Astrocyte (in vitro differentiated cells and primary cell): ENCODE measurements around the gene NOD1. TPM values are rescaled to one million over a fixed set of nuclear protein-coding genes. Genes with fewer than 3 reads are reported as not detected.
A peak's percentile ranks its signal among the peaks of the same experiment; 100 is the strongest.

ENCODE experiments used
- DNase-seq: peaks from one replicate; pipeline ENCODE4 v3.0.0-alpha.2; 2010; ENCODE audit warnings: low read depth
- FAIRE-seq: peaks from 2 replicates; lab custom pipeline; 2011; peaks lifted over from hg19 to GRCh38; lab: Jason Lieb, UNC
- H2AFZ ChIP-seq: 2 replicates; pipeline ENCODE4 v1.6.0; 2012; ENCODE audit warnings: low read depth, low read length, inconsistent platforms
- H3K27ac ChIP-seq: 2 replicates; pipeline ENCODE4 v1.5.1; 2011; ENCODE audit warnings: low read depth, low read length, inconsistent platforms
- H3K27me3 ChIP-seq: 2 replicates; pipeline ENCODE4 v1.6.0; 2011; ENCODE audit warnings: low read length, inconsistent platforms; ENCODE audit not compliant: insufficient read depth
- H3K36me3 ChIP-seq: 2 replicates; pipeline ENCODE4 v1.5.1; 2011; ENCODE audit warnings: low read length, inconsistent platforms; ENCODE audit not compliant: insufficient read depth
- H3K4me1 ChIP-seq: 2 replicates; pipeline ENCODE4 v1.5.1; 2011; ENCODE audit warnings: low read length, inconsistent platforms; ENCODE audit not compliant: insufficient read depth
- H3K4me2 ChIP-seq: 2 replicates; pipeline ENCODE4 v1.6.0; 2012; ENCODE audit warnings: low read length, inconsistent platforms
- H3K4me3 ChIP-seq: 2 replicates; pipeline ENCODE4 v1.5.1; 2011; ENCODE audit warnings: low read depth, mild to moderate bottlenecking, low read length, inconsistent platforms; ENCODE audit not compliant: insufficient read depth
- H3K79me2 ChIP-seq: 2 replicates; pipeline ENCODE4 v1.6.0; 2012; ENCODE audit warnings: mild to moderate bottlenecking, low read length, inconsistent platforms; ENCODE audit not compliant: insufficient read depth
- H3K9ac ChIP-seq: 2 replicates; pipeline ENCODE4 v1.6.0; 2012; ENCODE audit warnings: mild to moderate bottlenecking, low read length, inconsistent platforms
- H3K9me3 ChIP-seq: 2 replicates; pipeline ENCODE4 v1.5.1; 2012; ENCODE audit warnings: low read depth, mild to moderate bottlenecking, low read length, inconsistent platforms; ENCODE audit not compliant: insufficient read depth
- H4K20me1 ChIP-seq: 2 replicates; pipeline ENCODE4 v1.6.0; 2012; ENCODE audit warnings: low read length, inconsistent platforms; ENCODE audit not compliant: insufficient read depth
- H3K27ac Mint-ChIP-seq: one replicate; pipeline ENCODE4 v1.8.0; 2021; ENCODE audit warnings: mild to moderate bottlenecking, mixed read lengths; ENCODE audit not compliant: unreplicated experiment
- H3K27me3 Mint-ChIP-seq: one replicate; pipeline ENCODE4 v1.8.0; 2021; ENCODE audit warnings: low read depth, mixed read lengths; ENCODE audit not compliant: unreplicated experiment
- H3K36me3 Mint-ChIP-seq: one replicate; pipeline ENCODE4 v1.8.0; 2021; ENCODE audit warnings: low read depth, mixed read lengths; ENCODE audit not compliant: unreplicated experiment
- H3K4me1 Mint-ChIP-seq: one replicate; pipeline ENCODE4 v1.8.0; 2021; ENCODE audit warnings: low read depth, mixed read lengths; ENCODE audit not compliant: unreplicated experiment
- H3K4me3 Mint-ChIP-seq: one replicate; pipeline ENCODE4 v1.8.0; 2021; ENCODE audit warnings: mild to moderate bottlenecking, moderate library complexity, mixed read lengths; ENCODE audit not compliant: unreplicated experiment
- H3K9me3 Mint-ChIP-seq: one replicate; pipeline ENCODE4 v1.8.0; 2021; ENCODE audit warnings: mild to moderate bottlenecking, mixed read lengths; ENCODE audit not compliant: unreplicated experiment
- CTCF ChIP-seq: IDR thresholded peaks from 2 replicates; pipeline ENCODE4 v1.5.1; 2011; ENCODE audit warnings: low read depth, mild to moderate bottlenecking, inconsistent platforms, low read length, moderate library complexity; ENCODE audit not compliant: insufficient read depth
- EZH2 ChIP-seq: IDR thresholded peaks from 2 replicates; pipeline ENCODE4 v1.6.1; 2012; ENCODE audit warnings: mild to moderate bottlenecking, low read length, inconsistent platforms; ENCODE audit not compliant: insufficient read depth
- total RNA-seq: library from RNA; stranded (reverse); gene quantifications from 2 replicates; pipeline ENCODE4 v1.2.1, GENCODE V29; 2021

The NOD1 gene
- total RNA-seq, 1 donor from 2014 or later: 9.7 TPM

GRCh38 chr7:30470163-30470770 lies 8.3 kb downstream of the NOD1 start:
- DNase-seq (peak; percentile 82), FAIRE-seq (no peak)
- H3K79me2 ChIP-seq: peaks cover 36% of the 10 kb centered on the region
- no peaks in the 10 kb centered on the region for H3K27me3 Mint-ChIP-seq
- peaks cover 54% of the 10 kb centered on the region for H3K4me1 Mint-ChIP-seq
- H3K4me2 ChIP-seq: peak overlapping the region; percentile 56
- peaks cover 11% of the 10 kb centered on the region for H3K36me3 Mint-ChIP-seq
- H2AFZ ChIP-seq: no peak overlapping the region
- H3K4me3 ChIP-seq: no peak overlapping the region
- H3K4me1 ChIP-seq: peaks cover 45% of the 10 kb centered on the region
- no peaks in the 10 kb centered on the region for H3K9me3 Mint-ChIP-seq
- H3K27ac Mint-ChIP-seq: peak overlapping the region; percentile 98
- H3K27ac ChIP-seq: peak overlapping the region; percentile 88
- no peaks in the 10 kb centered on the region for H4K20me1 ChIP-seq
- H3K9me3 ChIP-seq: no peaks in the 10 kb centered on the region
- no peaks in the 10 kb centered on the region for H3K27me3 ChIP-seq
- H3K4me3 Mint-ChIP-seq: no peak overlapping the region
- TF ChIP-seq EZH2 (no peak), CTCF (no peak)
- peak overlapping the region; percentile 71 for H3K9ac ChIP-seq
- H3K36me3 ChIP-seq: no peaks in the 10 kb centered on the region

GRCh38 chr7:30469303-30469702 lies 9.3 kb downstream of the NOD1 start:
- H3K27me3 ChIP-seq: no peaks in the 10 kb centered on the region
- no peaks in the 10 kb centered on the region for H3K27me3 Mint-ChIP-seq
- H3K4me2 ChIP-seq: peak overlapping the region; percentile 56
- H3K9ac ChIP-seq: peak overlapping the region; percentile 71
- no peaks in the 10 kb centered on the region for H3K9me3 ChIP-seq
- TF ChIP-seq EZH2 (no peak), CTCF (peak; percentile 26)
- H3K9me3 Mint-ChIP-seq: no peaks in the 10 kb centered on the region
- H3K36me3 Mint-ChIP-seq: peaks cover 11% of the 10 kb centered on the region
- H3K4me1 ChIP-seq: peaks cover 45% of the 10 kb centered on the region
- peak overlapping the region; percentile 88 for H3K27ac ChIP-seq
- FAIRE-seq: peak; percentile 90
- DNase-seq: peak; percentile 100
- no peaks in the 10 kb centered on the region for H4K20me1 ChIP-seq
- peaks cover 63% of the 10 kb centered on the region for H3K4me1 Mint-ChIP-seq
- H3K79me2 ChIP-seq: peaks cover 34% of the 10 kb centered on the region
- peak overlapping the region; percentile 98 for H3K27ac Mint-ChIP-seq
- H3K4me3 Mint-ChIP-seq: peak overlapping the region; percentile 77
- H2AFZ ChIP-seq: peak overlapping the region; percentile 7
- no peak overlapping the region for H3K4me3 ChIP-seq
- H3K36me3 ChIP-seq: no peaks in the 10 kb centered on the region

- Histone ChIP-seq H3K9ac (peak overlapping the region; percentile 64), H2AFZ (peak overlapping the region; percentile 7), H3K27ac (peak overlapping the region; percentile 88), H4K20me1 (no peaks in the 10 kb centered on the region), H3K79me2 (peaks cover 32% of the 10 kb centered on the region), H3K27me3 (no peaks in the 10 kb centered on the region), H3K4me1 (peaks cover 45% of the 10 kb centered on the region), H3K4me3 (no peak overlapping the region), H3K36me3 (no peaks in the 10 kb centered on the region), H3K4me2 (peak overlapping the region; percentile 56), H3K9me3 (no peaks in the 10 kb centered on the region)
- Mint-ChIP-seq H3K27ac (peak overlapping the region; percentile 98), H3K36me3 (peaks cover 6% of the 10 kb centered on the region), H3K9me3 (no peaks in the 10 kb centered on the region), H3K4me3 (no peak overlapping the region), H3K4me1 (peaks cover 68% of the 10 kb centered on the region), H3K27me3 (no peaks in the 10 kb centered on the region)
- DNase-seq (peak; percentile 20), FAIRE-seq (no peak)
- TF ChIP-seq CTCF (no peak), EZH2 (no peak)
Measured at GRCh38 chr7:30468791-30469190, 9.8 kb downstream of the NOD1 start.
